Esophagus muscularis mucosa (tissue), 3 donors: Measurements from ENCODE around the gene SLC13A3.

ENCODE experiments used
- CTCF ChIP-seq, 3 experiments: fragments of 200-600 bp in 2 of 3; fragments of 450-650 bp in 1 of 3; sonication (generic) in 2 of 3; IDR thresholded peaks; one replicate each; pipeline ENCODE4 v1.5.1; 2017 to 2019; ENCODE audit warnings: antibody characterized with exemption in 3 of 3, mild to moderate bottlenecking in 2 of 3, moderate library complexity in 1 of 3
- POLR2AphosphoS5 ChIP-seq, 2 donors: sonication (generic); formaldehyde crosslinking; IDR thresholded peaks; one replicate each; pipeline ENCODE4 v1.6.1; 2017; ENCODE audit warnings: antibody characterized with exemption in 2 of 2

- TF ChIP-seq CTCF (IDR thresholded peaks at IDR 0.05) (no peak), POLR2AphosphoS5 (IDR thresholded peaks at IDR 0.05) (no peak)
Measured at GRCh38 chr20:46570956-46571355, 80.3 kb downstream of the SLC13A3 start.
